Measurements from ENCODE around the gene DCAF4.

The DCAF4 gene

DNA sequence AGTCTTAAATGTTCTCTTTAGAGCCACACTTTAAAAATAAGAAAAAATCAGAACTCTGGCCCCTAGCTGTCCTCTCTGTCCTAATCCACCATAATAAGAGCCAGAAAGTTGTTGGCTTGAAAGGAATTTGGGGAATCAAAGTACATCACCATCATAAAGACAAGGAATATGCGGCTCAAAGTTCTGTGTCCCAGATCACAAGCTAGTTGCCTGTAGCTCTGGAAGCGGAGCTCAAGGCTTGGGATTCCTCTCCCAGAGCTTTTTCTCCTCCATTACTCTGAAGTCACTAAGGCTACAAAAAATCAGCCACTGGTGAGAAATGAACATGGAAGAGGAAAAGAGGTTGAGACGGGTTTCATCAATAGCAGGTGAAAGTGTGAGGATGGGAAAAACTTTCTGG lies 38.8 kb upstream of the DCAF4 start:
- CTCF ChIA-PET = interaction anchor here (0.9 to 4.2 kb wide), 5 partner anchors 10 to 371 kb away, joined by 3 to 25 read pairs (median 4); no protein-coding TSS in a partner anchor
- POLR2A ChIA-PET = no interaction called here
- no peak for TF ChIP-seq CTCF (IDR thresholded peaks at IDR 0.05; ENCODE audit: control extremely low read depth, extremely low read depth, low read depth, missing control alignments)
- no peak for DNase-seq (ENCODE audit: extremely low spot score)

DNA sequence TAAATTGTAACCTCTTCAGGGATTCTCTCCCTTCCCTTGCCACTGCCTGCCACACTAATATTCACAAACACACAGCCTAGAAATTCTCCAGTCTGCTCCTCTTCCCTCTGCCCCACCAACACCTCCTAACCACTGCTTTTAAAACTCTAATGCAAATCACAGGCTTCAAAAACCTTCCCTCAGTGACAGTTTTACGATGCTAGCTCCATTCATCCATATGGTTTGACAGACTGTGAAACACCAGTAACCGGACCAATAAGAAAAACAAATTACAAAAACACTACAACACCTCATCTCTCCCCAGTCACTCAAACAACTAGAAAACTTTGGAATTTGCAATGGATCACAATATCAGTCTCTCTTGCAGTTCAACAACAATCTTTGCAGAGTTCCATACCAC lies 38.1 kb upstream of the DCAF4 start:
- ChIA-PET CTCF (interaction anchor here (1.1 to 4.2 kb wide), 7 partner anchors 10 to 380 kb away, joined by 3 to 25 read pairs (median 3); no protein-coding TSS in a partner anchor), POLR2A (no interaction called here)
- no peak for TF ChIP-seq CTCF (IDR thresholded peaks at IDR 0.05; ENCODE audit: control extremely low read depth, extremely low read depth, low read depth, missing control alignments)
- DNase-seq (ENCODE audit: extremely low spot score) = no peak

DNA sequence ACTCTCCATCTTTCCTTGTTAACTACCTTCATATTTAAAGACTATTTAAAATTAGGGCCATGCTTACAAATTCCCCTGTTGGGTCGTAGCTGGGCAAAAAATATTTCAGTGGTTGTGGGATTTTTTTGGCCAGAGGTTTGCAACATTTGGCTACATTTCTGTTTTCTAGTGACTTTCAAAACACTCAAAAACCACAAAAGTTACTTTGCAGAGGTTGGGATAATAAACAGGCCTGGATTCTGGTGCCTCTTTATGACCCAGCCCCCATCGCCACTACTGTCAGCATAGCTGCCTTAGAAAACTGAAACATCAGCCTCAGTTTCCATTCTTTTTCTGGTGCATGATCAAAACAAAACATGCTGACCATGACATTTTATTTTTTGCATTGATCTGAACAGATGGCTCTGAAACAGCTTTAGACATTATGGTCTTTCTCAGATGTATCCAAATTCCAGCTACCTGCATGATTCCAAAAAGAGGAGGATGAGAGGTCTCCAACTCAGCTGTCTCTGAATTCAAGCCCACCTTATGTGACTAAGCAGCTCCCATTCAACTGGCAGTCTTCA lies 37.5 kb upstream of the DCAF4 start:
- DNase-seq (ENCODE audit: extremely low spot score) = no peak
- ChIA-PET CTCF (interaction anchor here (1.1 to 4.2 kb wide), 8 partner anchors 9 to 380 kb away, joined by 3 to 25 read pairs (median 3); no protein-coding TSS in a partner anchor), POLR2A (no interaction called here)
- TF ChIP-seq CTCF (IDR thresholded peaks at IDR 0.05; ENCODE audit: control extremely low read depth, extremely low read depth, low read depth, missing control alignments) = no peak

DNA sequence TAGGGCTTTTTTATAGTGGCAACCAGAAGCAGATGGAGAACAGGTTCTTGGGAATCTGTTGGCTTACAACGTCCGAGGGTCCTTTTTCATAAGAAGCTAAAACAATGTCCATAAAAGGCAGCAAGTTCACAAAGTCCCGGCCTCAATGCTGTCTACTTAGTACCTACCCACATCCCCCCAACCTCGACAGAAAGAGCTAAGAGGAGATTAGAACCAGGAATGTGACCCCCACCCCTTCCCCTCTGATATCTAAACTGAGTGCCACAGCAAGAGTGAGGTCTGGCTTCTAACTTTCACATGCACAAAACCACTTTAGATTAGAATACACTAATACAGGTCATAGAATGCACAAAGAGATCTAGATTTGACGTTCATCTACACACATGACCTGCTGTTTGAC lies 36.9 kb upstream of the DCAF4 start:
- TF ChIP-seq CTCF (IDR thresholded peaks at IDR 0.05; ENCODE audit: control extremely low read depth, extremely low read depth, low read depth, missing control alignments) = no peak
- no peak for DNase-seq (ENCODE audit: extremely low spot score)
- POLR2A ChIA-PET = no interaction called here
- CTCF ChIA-PET = interaction anchor here (1.1 to 4.2 kb wide), 6 partner anchors 15 to 381 kb away, joined by 3 to 25 read pairs (median 3); no protein-coding TSS in a partner anchor

- ChIA-PET POLR2A (no interaction called here), CTCF (interaction anchor here (1.0 to 5.5 kb wide), 4 partner anchors 13 to 377 kb away, joined by 3 to 53 read pairs (median 5); no protein-coding TSS in a partner anchor)
- TF ChIP-seq CTCF (IDR thresholded peaks at IDR 0.05; ENCODE audit: control extremely low read depth, extremely low read depth, low read depth, missing control alignments) = no peak
- no peak for DNase-seq (ENCODE audit: extremely low spot score)
These were observed 34.6 kb upstream of the DCAF4 start for GRCh38 chr14:72891666-72892102.

GRCh38 chr14:72892103-72892878 lies 34.0 kb upstream of the DCAF4 start:
- ChIA-PET POLR2A (no interaction called here), CTCF (interaction anchor here (1.1 to 5.5 kb wide), 3 partner anchors 12 to 378 kb away, joined by 4 to 53 read pairs (median 6); no protein-coding TSS in a partner anchor)
- no peak for TF ChIP-seq CTCF (IDR thresholded peaks at IDR 0.05; ENCODE audit: control extremely low read depth, extremely low read depth, low read depth, missing control alignments)
- no peak for DNase-seq (ENCODE audit: extremely low spot score)
